Measurements from ENCODE around the gene DNM3.

GRCh38 chr1:172429331-172430127 is 588.2 kb downstream of the DNM3 start:
- TF ChIP-seq CTCF (conservative IDR thresholded peaks at IDR 0.05; ENCODE audit: low read depth, low read length) (peak; percentile 92), EZH2 (IDR thresholded peaks at IDR 0.05; ENCODE audit: borderline replicate concordance, low read depth, low read length, poor library complexity, severe bottlenecking) (no peak)

All from A673 (cell line).